LNCaP clone FGC (cell line): ENCODE data around the gene GRIN2B.

Experiments used
- DNase-seq: peaks from one replicate; pipeline ENCODE4 v3.0.0-alpha.2; 2011; ENCODE audit warnings: low read depth
- H3K4me3 ChIP-seq: 2 replicates; pipeline ENCODE4 v1.5.1; 2011; ENCODE audit warnings: mild to moderate bottlenecking, low read depth, low read length, control low read depth
- CTCF ChIP-seq: IDR thresholded peaks from 2 replicates; pipeline ENCODE4 v1.5.1; 2012; ENCODE audit warnings: mild to moderate bottlenecking; ENCODE audit not compliant: control insufficient read depth, insufficient read depth; ENCODE audit errors: extremely low read depth

Gene GRIN2B

DNA sequence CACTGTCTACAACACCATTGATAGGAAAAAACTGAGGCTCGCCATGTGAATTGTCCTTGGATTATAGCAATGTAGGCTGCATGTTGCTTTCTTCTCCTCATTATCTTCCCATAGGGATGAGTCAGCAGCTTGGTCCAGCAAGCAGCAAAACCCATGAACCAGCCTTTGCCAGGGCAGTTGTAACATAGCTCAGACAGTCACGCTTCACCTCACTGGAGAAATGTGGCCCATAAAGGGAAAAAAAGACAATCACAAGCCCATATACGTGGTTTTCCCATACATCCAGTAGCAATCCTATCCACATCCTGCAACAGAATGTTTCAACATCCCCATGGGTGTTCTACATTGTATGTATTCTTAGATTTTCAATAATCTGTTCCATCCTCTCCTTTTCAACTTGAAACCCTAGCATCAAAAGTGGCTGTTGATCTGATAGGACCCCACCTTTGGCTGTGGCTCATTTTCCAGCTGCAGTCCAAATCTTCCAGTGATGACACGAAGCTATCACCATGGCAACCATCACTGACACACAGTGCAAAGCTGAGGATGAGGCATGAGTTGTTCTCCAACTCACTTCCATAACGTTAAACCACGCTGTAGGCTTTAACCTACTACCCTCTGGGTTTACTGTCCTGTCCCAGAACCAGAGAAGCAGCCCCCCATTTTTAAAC, 34.0 kb downstream of the GRIN2B start:
- H3K4me3 ChIP-seq, result no peak overlapping the region
- TF ChIP-seq CTCF, result no peak
- DNase-seq, result no peak

- H3K4me3 ChIP-seq, result no peak overlapping the region
- DNase-seq, result no peak
- TF ChIP-seq CTCF, result no peak
These were observed 35.8 kb downstream of the GRIN2B start for GRCh38 chr12:13945641-13946040.

- no peak overlapping the region for H3K4me3 ChIP-seq
- no peak for DNase-seq
- TF ChIP-seq CTCF, result no peak
These were observed 36.2 kb downstream of the GRIN2B start for GRCh38 chr12:13945236-13945635.

DNA sequence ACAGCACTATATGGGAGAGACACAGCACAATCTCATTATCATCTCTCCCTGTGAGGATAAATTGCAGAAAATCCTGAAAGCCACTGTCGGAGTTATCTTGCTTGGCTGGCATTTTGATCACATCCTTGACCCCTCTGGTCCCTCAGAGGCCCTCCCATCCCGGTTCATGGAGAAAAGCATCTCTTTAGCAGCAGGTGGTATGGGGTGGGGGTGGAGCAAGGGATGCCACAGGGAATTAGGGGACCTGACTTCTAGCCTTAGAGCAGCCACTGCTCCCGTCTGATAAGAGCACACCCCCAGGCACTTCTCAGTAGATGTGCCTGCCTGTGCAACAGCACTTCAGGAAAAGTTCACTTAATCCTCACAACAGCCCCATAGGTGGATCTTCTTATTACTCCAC, 38.6 kb downstream of the GRIN2B start:
- no peak overlapping the region for H3K4me3 ChIP-seq
- TF ChIP-seq CTCF, result no peak
- DNase-seq, result no peak

- DNase-seq, result peak; percentile 80
- H3K4me3 ChIP-seq, result no peak overlapping the region
- TF ChIP-seq CTCF, result peak; percentile 78
These were observed 39.8 kb downstream of the GRIN2B start for GRCh38 chr12:13941258-13942249.

- no peak for DNase-seq
- no peak overlapping the region for H3K4me3 ChIP-seq
- no peak for TF ChIP-seq CTCF
These were observed 41.0 kb downstream of the GRIN2B start for GRCh38 chr12:13940335-13940865.
